Peyer's patch (tissue), 4 donors: ENCODE data around the gene HOXC4. TPM values are rescaled to one million over a fixed set of nuclear protein-coding genes. Genes with fewer than 3 reads are reported as not detected.

Experiments used
- DNase-seq, 3 donors: peaks; one replicate each; pipeline ENCODE4 v3.0.0-alpha.2; 2017 to 2019
- H3K27ac ChIP-seq, 4 donors: fragments of 200-600 bp; sonication (generic); one replicate each; pipeline ENCODE4 v1.5.1; 2016 to 2019
- H3K27me3 ChIP-seq, 2 donors: fragments of 200-600 bp; sonication (generic); one replicate each; pipeline ENCODE4 v1.5.1; 2019
- H3K36me3 ChIP-seq, 3 donors: fragments of 200-600 bp; sonication (generic); one replicate each; pipeline ENCODE4 v1.5.1; 2016 to 2019
- H3K4me1 ChIP-seq, 4 donors: fragments of 200-600 bp; sonication (generic); one replicate each; pipeline ENCODE4 v1.5.1; 2016 to 2019
- H3K4me3 ChIP-seq, 4 donors: fragments of 200-600 bp; sonication (generic); 1 replicate in 3 of 4; 2 replicates in 1 of 4; pipeline ENCODE4 v1.5.1; 2016 to 2019; ENCODE audit warnings: mild to moderate bottlenecking in 1 of 4
- H3K9me3 ChIP-seq, 4 donors: fragments of 200-600 bp; sonication (generic); one replicate each; pipeline ENCODE4 v1.5.1; 2016 to 2019; ENCODE audit warnings: mild to moderate bottlenecking in 1 of 4
- CTCF ChIP-seq, 6 experiments: fragments of 450-650 bp in 4 of 6; fragments of 200-600 bp in 2 of 6; sonication (generic) in 1 of 6; IDR thresholded peaks; one replicate each; pipeline ENCODE4 v1.5.1; 2017 to 2019; ENCODE audit warnings: antibody characterized with exemption in 6 of 6, mild to moderate bottlenecking in 3 of 6, moderate library complexity in 1 of 6
- POLR2A ChIP-seq, 2 donors: fragments of 450-650 bp; IDR thresholded peaks; one replicate each; pipeline ENCODE4 v1.5.1; 2017; ENCODE audit warnings: antibody characterized with exemption in 2 of 2, mild to moderate bottlenecking in 2 of 2, moderate library complexity in 2 of 2
- total RNA-seq, 4 donors: library from RNA; depleted of rRNA; stranded (reverse); fragments of >200 nt; gene quantifications; one replicate each; pipeline ENCODE4 v1.1.0, GENCODE V29; 2016

HOXC4 gene
- total RNA-seq, 4 donors from 2014 or later, result 1.1 to 8.3 (median 1.8) TPM

GRCh38 chr12:54045868-54046521 is 7.6 kb upstream of the HOXC4 start:
- no peak for DNase-seq
- Histone ChIP-seq H3K4me1 (peaks cover 0 to 1% (median 0%) of the 10 kb centered on the region in 4 donors), H3K9me3 (no peaks in the 10 kb centered on the region), H3K27ac (no peak overlapping the region), H3K4me3 (no peak overlapping the region), H3K36me3 (no peaks in the 10 kb centered on the region), H3K27me3 (no peaks in the 10 kb centered on the region)
- TF ChIP-seq POLR2A (IDR thresholded peaks at IDR 0.05) (no peak), CTCF (IDR thresholded peaks at IDR 0.05) (no peak)

GRCh38 chr12:54046809-54047159 is 6.9 kb upstream of the HOXC4 start:
- TF ChIP-seq POLR2A (IDR thresholded peaks at IDR 0.05), result no peak
- no peak for TF ChIP-seq CTCF (IDR thresholded peaks at IDR 0.05)
- Histone ChIP-seq H3K4me1 (peaks cover 0 to 9% (median 0%) of the 10 kb centered on the region in 4 donors), H3K4me3 (no peak overlapping the region), H3K27me3 (no peaks in the 10 kb centered on the region), H3K9me3 (no peaks in the 10 kb centered on the region), H3K36me3 (no peaks in the 10 kb centered on the region), H3K27ac (peak overlapping the region in 1 of 4 donors; percentile 21)
- no peak for DNase-seq

GRCh38 chr12:54047160-54047963 is 6.3 kb upstream of the HOXC4 start:
- Histone ChIP-seq H3K36me3 (no peaks in the 10 kb centered on the region), H3K4me3 (peak overlapping the region in 1 of 4 donors; percentile 3)

GRCh38 chr12:54047964-54048303 is 5.7 kb upstream of the HOXC4 start:
- Histone ChIP-seq H3K4me3 (no peak overlapping the region), H3K27ac (peak overlapping the region in 1 of 4 donors; percentile 2), H3K9me3 (no peaks in the 10 kb centered on the region), H3K36me3 (no peaks in the 10 kb centered on the region), H3K27me3 (no peaks in the 10 kb centered on the region), H3K4me1 (peaks cover 0 to 9% (median 6%) of the 10 kb centered on the region in 4 donors)
- DNase-seq, result no peak
- TF ChIP-seq CTCF (IDR thresholded peaks at IDR 0.05), result no peak
- no peak for TF ChIP-seq POLR2A (IDR thresholded peaks at IDR 0.05)

More at GRCh38 chr12:54047160-54047963, 6.3 kb upstream of the HOXC4 start:
- Histone ChIP-seq H3K27ac (peak overlapping the region in 1 of 4 donors; percentile 21), H3K27me3 (no peaks in the 10 kb centered on the region), H3K9me3 (no peaks in the 10 kb centered on the region), H3K4me1 (peaks cover 0 to 9% (median under 1%) of the 10 kb centered on the region in 4 donors)
- TF ChIP-seq POLR2A (IDR thresholded peaks at IDR 0.05) (no peak), CTCF (IDR thresholded peaks at IDR 0.05) (no peak)
- no peak for DNase-seq

GRCh38 chr12:54048406-54049093 is 5.1 kb upstream of the HOXC4 start:
- H3K27me3 ChIP-seq, result no peaks in the 10 kb centered on the region
- H3K4me3 ChIP-seq, result no peak overlapping the region
- H3K36me3 ChIP-seq, result no peaks in the 10 kb centered on the region
- H3K27ac ChIP-seq, result no peak overlapping the region
- DNase-seq, result no peak
- no peaks in the 10 kb centered on the region for H3K9me3 ChIP-seq
- TF ChIP-seq CTCF (IDR thresholded peaks at IDR 0.05), result no peak
- no peak for TF ChIP-seq POLR2A (IDR thresholded peaks at IDR 0.05)
- peaks cover 0 to 10% (median 7%) of the 10 kb centered on the region in 4 donors for H3K4me1 ChIP-seq
